HL-60 (cell line): ENCODE measurements around the gene TSC22D1.

Experiments used
- CTCF ChIP-seq: IDR thresholded peaks from one replicate; pipeline ENCODE4 v1.5.1; 2011; ENCODE audit warnings: low read length, control low read depth, inconsistent platforms; ENCODE audit not compliant: insufficient read depth
- POLR2AphosphoS5 ChIP-seq: IDR thresholded peaks from 2 replicates; pipeline ENCODE4 v1.6.1; 2012; ENCODE audit warnings: low read depth
- REST ChIP-seq: IDR thresholded peaks from 2 replicates; pipeline ENCODE4 v1.6.1; 2012; ENCODE audit warnings: low read depth; ENCODE audit not compliant: insufficient replicate concordance

DNA sequence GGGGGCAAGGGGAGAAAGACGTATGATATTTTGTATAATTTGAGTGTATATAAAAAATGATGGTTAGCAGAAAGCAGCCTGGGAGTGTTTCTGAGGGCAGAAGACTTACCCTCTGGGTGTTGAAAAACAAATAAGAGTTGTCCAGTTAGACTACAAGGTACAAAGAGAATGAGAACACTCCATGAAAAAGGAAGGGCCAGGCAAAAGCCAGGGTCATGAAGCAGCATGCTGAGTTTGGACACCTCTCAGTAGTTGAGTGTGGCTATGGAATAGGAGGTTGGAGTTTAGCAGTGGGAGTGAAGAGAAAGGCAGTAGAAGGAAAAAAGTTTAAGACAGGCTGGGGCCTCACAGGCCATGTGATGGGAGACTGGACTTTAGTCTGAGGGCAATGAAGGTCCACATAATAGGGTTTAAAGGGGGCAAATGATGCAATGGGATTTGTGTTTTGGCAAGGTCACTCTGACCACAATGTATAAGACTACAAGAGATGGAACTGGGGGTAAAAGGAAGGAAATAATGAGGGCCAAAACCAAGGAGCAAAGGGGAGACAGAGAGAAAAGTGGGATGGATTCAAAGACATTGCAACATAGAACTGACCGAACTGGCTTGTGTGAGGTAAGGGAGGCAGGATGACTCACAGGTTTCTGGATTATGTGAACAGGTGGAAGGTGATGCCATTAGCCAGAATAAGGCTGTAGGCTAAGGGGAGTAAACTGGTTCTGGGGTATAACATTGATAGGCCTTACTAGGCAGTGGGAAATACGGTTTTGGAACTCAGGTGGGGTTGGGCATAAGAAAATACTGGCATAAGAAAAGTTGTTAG, 125.9 kb downstream of the TSC22D1 start:
- TF ChIP-seq CTCF (no peak), REST (no peak), POLR2AphosphoS5 (no peak)
